Adrenal gland (tissue), 12 donors: ENCODE data around the gene SLC16A14. TPM values are rescaled to one million over a fixed set of nuclear protein-coding genes. Genes with fewer than 3 reads are reported as not detected.

Experiments used
- DNase-seq, 7 donors: peaks; one replicate each; pipeline ENCODE4 v3.0.0-alpha.2; 2019 to 2020
- H3K27ac ChIP-seq, 5 donors: fragments of 200-600 bp; sonication (generic) in 4 of 5; 1 replicate in 3 of 5; 2 replicates in 2 of 5; pipeline versions ENCODE4 v1.5.1 to v1.8.0; 2016 to 2020; ENCODE audit warnings: mild to moderate bottlenecking in 1 of 5
- H3K27me3 ChIP-seq: fragments of 200-600 bp; 2 replicates; pipeline ENCODE4 v1.8.0; 2021
- H3K36me3 ChIP-seq, 2 donors: fragments of 200-600 bp; replicated peaks in 1 of 2; 1 replicate in 1 of 2; 2 replicates in 1 of 2; pipeline versions ENCODE4 v1.5.1 to v1.8.0; 2018 to 2022
- H3K4me1 ChIP-seq, 2 donors: fragments of 200-600 bp; replicated peaks in 1 of 2; 1 replicate in 1 of 2; 2 replicates in 1 of 2; pipeline versions ENCODE4 v1.5.1 to v1.8.0; 2018 to 2021
- H3K4me3 ChIP-seq, 4 donors: fragments of 200-600 bp; sonication (generic) in 3 of 4; one replicate each; pipeline ENCODE4 v1.5.1; 2016 to 2018
- H3K9me3 ChIP-seq, 3 donors: fragments of 200-600 bp; sonication (generic) in 1 of 3; replicated peaks in 1 of 3; 1 replicate in 2 of 3; 2 replicates in 1 of 3; pipeline versions ENCODE4 v1.5.1 to v1.8.0; 2016 to 2021
- CTCF ChIP-seq, 6 experiments: fragments of 450-650 bp in 4 of 6; fragments of 200-600 bp in 2 of 6; sonication (generic) in 1 of 6; IDR thresholded peaks; 1 replicate in 5 of 6; 2 replicates in 1 of 6; pipeline versions ENCODE4 v1.5.1 to v1.8.0; 2016 to 2021; ENCODE audit warnings: antibody characterized with exemption in 6 of 6, mild to moderate bottlenecking in 2 of 6, moderate library complexity in 1 of 6
- POLR2A ChIP-seq, 2 donors: fragments of 450-650 bp; IDR thresholded peaks; one replicate each; pipeline ENCODE4 v1.6.1; 2017; ENCODE audit warnings: antibody characterized with exemption in 2 of 2, mild to moderate bottlenecking in 2 of 2, moderate library complexity in 1 of 2
- WGBS, 4 donors: extraction: QIAGEN DNeasy Blood & Tissue Kit in 2 of 4; methylation state at CpG; one replicate each; pipeline versions ENCODE4 v1.1.5 to v1.1.7; 2013 to 2017; 5-methylcytosine and 5-hydroxymethylcytosine counted together
- intact Hi-C, 2 donors: fragments of 100-400 bp; cut with DNase I; formaldehyde crosslinking; loops; one replicate each; pipeline versions ENCODE4 v1.14.1 to v1.15.0; 2022 to 2023
- polyA plus RNA-seq, 3 donors: library from polyadenylated mRNA; stranded (reverse); fragments of 200-250 nt in 2 of 3; fragments of 350-450 nt in 1 of 3; fragmentation: Illumina TruSeq in 1 of 3; extraction: RNeasy Lipid Tissue Mini Kit (QIAGEN cat#74804) in 1 of 3; gene quantifications; one replicate each; pipeline ENCODE4 v1.2.3, GENCODE V29; 2013 to 2014
- total RNA-seq, 9 donors: library from RNA; depleted of rRNA in 4 of 9; stranded (reverse); fragments of >200 nt in 4 of 9; fragments of 120-200 nt in 1 of 9; fragmentation: NEBNext Ultra II Directional in 1 of 9; extraction: Animal tissue kit (Norgen Biotek cat#: 25700) in 1 of 9; gene quantifications; one replicate each; pipeline versions ENCODE4 v1.1.0 to v1.2.4, GENCODE V29; 2013 to 2023
- donor health status: healthy with polysubstance abuse.
- donor health status: Bipolar disorder and iron deficiency.
- donor health status: DM: yes; HTN: yes; CAD: no.
- donor health status: DM: no; HTN: no; CAD: no.
- donor health status: DM: no; HTN: no; CAD: no.
- donor health status: DM: yes; HTN: yes; CAD: no.

Gene SLC16A14
- total and polyA plus RNA-seq, 12 donors = 0.88 to 23.5 (median 7.7) TPM

DNA sequence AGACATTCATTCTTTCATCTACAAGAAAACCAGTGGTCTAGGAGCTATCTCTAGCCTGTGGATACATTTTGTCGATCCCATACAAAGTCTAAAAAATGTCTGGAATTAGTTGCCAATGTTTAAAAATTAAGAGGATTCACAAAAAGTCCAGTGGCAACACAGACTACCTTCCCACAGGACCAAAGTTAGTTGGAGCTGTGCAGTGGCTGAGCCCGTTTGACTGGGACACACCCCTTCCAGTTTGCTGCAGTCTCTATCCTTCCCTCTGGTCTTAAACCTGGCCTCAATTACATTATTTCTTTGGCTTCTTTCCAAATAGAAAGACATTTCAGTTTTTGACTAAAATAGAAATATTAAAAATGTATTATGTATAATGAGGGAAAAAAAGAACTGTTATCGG is 18.6 kb downstream of the SLC16A14 start:
- Histone ChIP-seq H3K9me3 (no peaks in the 10 kb centered on the region), H3K36me3 (peaks cover 0 to 3% of the 10 kb centered on the region in 2 donors), H3K4me1 (peaks cover 0 to 7% of the 10 kb centered on the region in 2 donors), H3K27ac (no peak overlapping the region), H3K4me3 (no peak overlapping the region), H3K27me3 (no peaks in the 10 kb centered on the region)
- intact Hi-C loops = no loop called here
- no peak for TF ChIP-seq POLR2A (IDR thresholded peaks at IDR 0.05)
- no peak for TF ChIP-seq CTCF (IDR thresholded peaks at IDR 0.05)
- 78 to 84% (median 82%) methylated on average over 3 of the region's 3 CpGs for WGBS, 4 donors
- no peak for DNase-seq

- 87 to 95% (median 94%) methylated on average over 4 of the region's 4 CpGs for WGBS, 4 donors
Observed at GRCh38 chr2:230048010-230048671, 20.6 kb downstream of the SLC16A14 start.

DNA sequence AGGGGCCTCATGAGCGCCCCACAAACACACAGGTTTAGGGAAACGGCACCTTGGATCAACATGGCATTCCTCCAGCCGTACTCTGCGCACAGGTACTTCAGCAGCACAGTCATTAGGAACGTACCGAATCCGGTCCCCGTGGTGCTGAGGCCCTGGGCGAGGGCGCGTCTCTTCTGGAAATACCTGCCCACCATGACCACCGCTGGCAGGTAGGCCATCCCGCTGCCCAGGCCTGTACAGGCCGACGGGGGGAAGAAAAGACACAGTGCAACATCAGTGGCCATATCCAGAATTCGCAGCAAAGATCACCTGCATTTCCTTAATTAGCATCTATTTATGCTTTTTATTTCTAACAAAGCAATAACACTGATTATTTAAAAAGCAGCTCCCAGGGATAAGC is 22.2 kb downstream of the SLC16A14 start:
- no peak overlapping the region for H3K4me3 ChIP-seq
- peaks cover 0 to 3% of the 10 kb centered on the region in 2 donors for H3K36me3 ChIP-seq
- intact Hi-C loops = no loop called here
- no peaks in the 10 kb centered on the region for H3K4me1 ChIP-seq
- H3K27ac ChIP-seq = no peak overlapping the region
- no peaks in the 10 kb centered on the region for H3K27me3 ChIP-seq
- H3K9me3 ChIP-seq = no peaks in the 10 kb centered on the region
- no peak for TF ChIP-seq CTCF (IDR thresholded peaks at IDR 0.05)
- no peak for TF ChIP-seq POLR2A (IDR thresholded peaks at IDR 0.05)
- no peak for DNase-seq
- WGBS, 4 donors = 93 to 97% (median 96%) methylated on average over 11 to 16 of the region's 16 CpGs

More at GRCh38 chr2:230048010-230048671, 20.6 kb downstream of the SLC16A14 start:
- Histone ChIP-seq H3K9me3 (no peaks in the 10 kb centered on the region), H3K27ac (no peak overlapping the region), H3K4me1 (peaks cover 0 to 4% of the 10 kb centered on the region in 2 donors), H3K27me3 (no peaks in the 10 kb centered on the region), H3K4me3 (no peak overlapping the region), H3K36me3 (peaks cover 0 to 3% of the 10 kb centered on the region in 2 donors)
- TF ChIP-seq POLR2A (IDR thresholded peaks at IDR 0.05) (no peak), CTCF (IDR thresholded peaks at IDR 0.05) (no peak)
- no peak for DNase-seq
- intact Hi-C loops = no loop called here

DNA sequence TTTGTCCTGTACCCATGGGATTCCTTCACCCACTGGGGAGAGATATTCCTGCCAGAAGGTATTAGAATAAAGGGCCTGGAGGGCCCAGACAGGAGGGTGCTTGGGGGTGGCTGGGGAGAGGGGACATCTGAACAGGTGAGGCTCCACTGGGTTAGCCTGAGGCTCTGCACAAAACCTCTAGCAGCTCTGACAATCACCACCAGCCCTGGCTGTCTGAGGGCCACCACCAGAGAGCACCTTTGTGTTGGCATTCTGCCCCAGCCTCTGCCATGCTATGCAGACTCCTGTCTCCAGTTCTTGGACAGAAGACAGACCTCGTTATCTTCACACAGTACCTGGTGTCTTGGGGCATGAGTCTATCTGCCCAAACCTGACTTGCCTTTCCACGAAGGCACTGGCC is 25.3 kb downstream of the SLC16A14 start:
- Histone ChIP-seq H3K36me3 (peaks cover 0 to 3% of the 10 kb centered on the region in 2 donors), H3K4me1 (no peaks in the 10 kb centered on the region), H3K27ac (no peak overlapping the region), H3K4me3 (no peak overlapping the region), H3K9me3 (no peaks in the 10 kb centered on the region), H3K27me3 (no peaks in the 10 kb centered on the region)
- intact Hi-C loops = no loop called here
- WGBS, 4 donors = 80 to 93% (median 90%) methylated on average over 2 of the region's 2 CpGs
- TF ChIP-seq CTCF (IDR thresholded peaks at IDR 0.05) = no peak
- TF ChIP-seq POLR2A (IDR thresholded peaks at IDR 0.05) = no peak
- no peak for DNase-seq
